G401.6 (cell line): ENCODE data around the gene MAPK1.
"Not testable (repeated sequence)": the region's sequence is repeated elsewhere in the genome, so short reads cannot be mapped to it uniquely, and the experiment has no call there.

Experiments
- FAIRE-seq: peaks from 2 replicates; lab custom pipeline; 2012; peaks lifted over from hg19 to GRCh38; lab: Jason Lieb, UNC

Gene MAPK1

GRCh38 chr22:21790359-21790758 is 77.1 kb downstream of the MAPK1 start:
- FAIRE-seq: no peak

- not testable (repeated sequence) for FAIRE-seq
Measured at GRCh38 chr22:21787565-21787964, 79.9 kb downstream of the MAPK1 start.

GRCh38 chr22:21780259-21780658 is 87.2 kb downstream of the MAPK1 start:
- FAIRE-seq: no peak

GRCh38 chr22:21779444-21779843 is 88.0 kb downstream of the MAPK1 start:
- FAIRE-seq: no peak

GRCh38 chr22:21778705-21779363 is 88.6 kb downstream of the MAPK1 start:
- no peak for FAIRE-seq

- no peak for FAIRE-seq
Measured at GRCh38 chr22:21771631-21771976, 95.8 kb downstream of the MAPK1 start.

GRCh38 chr22:21768435-21768834 is 99.0 kb downstream of the MAPK1 start:
- no peak for FAIRE-seq

GRCh38 chr22:21766691-21767462 is 100.6 kb downstream of the MAPK1 start:
- no peak for FAIRE-seq

GRCh38 chr22:21765909-21766529 is 101.4 kb downstream of the MAPK1 start:
- no peak for FAIRE-seq

- no peak for FAIRE-seq
Measured at GRCh38 chr22:21764038-21764804, 103.2 kb downstream of the MAPK1 start.

- no peak for FAIRE-seq
Measured at GRCh38 chr22:21762712-21763581, 104.5 kb downstream of the MAPK1 start.

- FAIRE-seq: no peak
Measured at GRCh38 chr22:21761994-21762680, 105.3 kb downstream of the MAPK1 start.

- no peak for FAIRE-seq
Measured at GRCh38 chr22:21761086-21761485, 106.4 kb downstream of the MAPK1 start.

GRCh38 chr22:21760640-21761039 is 106.8 kb downstream of the MAPK1 start:
- FAIRE-seq: no peak

GRCh38 chr22:21759646-21760376 is 107.6 kb downstream of the MAPK1 start:
- no peak for FAIRE-seq

- no peak for FAIRE-seq
Measured at GRCh38 chr22:21759093-21759492, 108.4 kb downstream of the MAPK1 start.

- FAIRE-seq: no peak
Measured at GRCh38 chr22:21758091-21758864, 109.2 kb downstream of the MAPK1 start.

- FAIRE-seq: no peak
Measured at GRCh38 chr22:21755851-21756284, 111.6 kb downstream of the MAPK1 start.

- no peak for FAIRE-seq
Measured at GRCh38 chr22:21754523-21754922, 112.9 kb downstream of the MAPK1 start.
